GM15510 (cell line): Measurements from ENCODE around the gene AEBP1.

Experiments
- POLR2A ChIP-seq: IDR thresholded peaks from 3 replicates; pipeline ENCODE4 v1.6.1; 2011; ENCODE audit warnings: borderline replicate concordance; ENCODE audit not compliant: insufficient read length; ENCODE audit errors: extremely low read depth

AEBP1 gene

DNA sequence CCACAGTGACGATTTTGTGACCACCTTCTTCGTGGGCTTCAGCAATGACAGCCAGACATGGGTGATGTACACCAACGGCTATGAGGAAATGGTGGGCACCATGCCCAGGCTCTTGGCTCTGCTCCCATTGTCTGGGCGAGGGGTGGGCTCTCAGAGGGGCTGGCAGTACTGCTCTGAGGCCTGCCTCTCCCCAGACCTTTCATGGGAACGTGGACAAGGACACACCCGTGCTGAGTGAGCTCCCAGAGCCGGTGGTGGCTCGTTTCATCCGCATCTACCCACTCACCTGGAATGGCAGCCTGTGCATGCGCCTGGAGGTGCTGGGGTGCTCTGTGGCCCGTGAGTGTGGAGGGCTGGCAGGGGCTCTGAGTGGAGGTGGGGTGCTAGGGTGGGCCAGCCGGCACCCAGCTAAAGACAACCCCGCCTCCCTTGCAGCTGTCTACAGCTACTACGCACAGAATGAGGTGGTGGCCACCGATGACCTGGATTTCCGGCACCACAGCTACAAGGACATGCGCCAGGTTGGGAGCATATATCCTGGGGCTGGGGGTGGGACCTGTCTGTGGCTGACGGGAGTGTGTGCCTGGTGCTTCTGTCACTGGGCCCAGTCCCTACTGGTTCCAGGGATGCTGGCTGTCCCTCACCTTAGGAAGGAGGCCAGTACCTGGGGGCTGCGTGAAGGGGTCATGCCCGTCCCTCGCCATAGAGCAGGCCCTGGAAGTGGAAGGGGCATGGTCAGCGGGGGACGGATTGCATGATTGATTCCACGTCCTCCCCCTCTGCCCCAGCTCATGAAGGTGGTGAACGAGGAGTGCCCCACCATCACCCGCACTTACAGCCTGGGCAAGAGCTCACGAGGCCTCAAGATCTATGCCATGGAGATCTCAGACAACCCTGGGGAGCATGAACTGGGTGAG, 6.8 kb downstream of the AEBP1 start:
- no peak for TF ChIP-seq POLR2A

- TF ChIP-seq POLR2A = no peak
Measured at GRCh38 chr7:44111761-44112160, 7.6 kb downstream of the AEBP1 start.

DNA sequence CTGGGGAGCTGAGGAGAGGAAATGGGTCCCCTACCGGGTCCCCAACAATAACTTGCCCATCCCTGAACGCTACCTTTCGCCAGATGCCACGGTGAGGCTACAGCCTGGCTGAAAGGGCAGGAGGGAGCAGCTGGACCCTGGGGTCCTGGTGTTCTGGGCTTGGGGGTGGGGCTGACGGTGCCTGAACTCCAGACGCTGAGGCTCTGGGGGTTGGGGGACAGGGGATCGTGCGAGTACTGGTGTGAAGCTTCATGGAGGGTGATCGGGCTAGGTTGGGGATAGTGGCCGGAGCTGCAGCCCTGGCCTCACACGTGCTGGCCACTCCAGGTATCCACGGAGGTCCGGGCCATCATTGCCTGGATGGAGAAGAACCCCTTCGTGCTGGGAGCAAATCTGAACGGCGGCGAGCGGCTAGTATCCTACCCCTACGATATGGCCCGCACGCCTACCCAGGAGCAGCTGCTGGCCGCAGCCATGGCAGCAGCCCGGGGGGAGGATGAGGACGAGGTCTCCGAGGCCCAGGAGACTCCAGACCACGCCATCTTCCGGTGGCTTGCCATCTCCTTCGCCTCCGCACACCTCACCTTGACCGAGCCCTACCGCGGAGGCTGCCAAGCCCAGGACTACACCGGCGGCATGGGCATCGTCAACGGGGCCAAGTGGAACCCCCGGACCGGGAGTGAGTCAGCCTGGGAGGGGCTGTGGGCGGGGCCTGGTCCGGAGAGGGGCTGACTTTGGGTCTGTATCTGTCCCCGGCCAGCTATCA, 8.3 kb downstream of the AEBP1 start:
- TF ChIP-seq POLR2A = no peak

DNA sequence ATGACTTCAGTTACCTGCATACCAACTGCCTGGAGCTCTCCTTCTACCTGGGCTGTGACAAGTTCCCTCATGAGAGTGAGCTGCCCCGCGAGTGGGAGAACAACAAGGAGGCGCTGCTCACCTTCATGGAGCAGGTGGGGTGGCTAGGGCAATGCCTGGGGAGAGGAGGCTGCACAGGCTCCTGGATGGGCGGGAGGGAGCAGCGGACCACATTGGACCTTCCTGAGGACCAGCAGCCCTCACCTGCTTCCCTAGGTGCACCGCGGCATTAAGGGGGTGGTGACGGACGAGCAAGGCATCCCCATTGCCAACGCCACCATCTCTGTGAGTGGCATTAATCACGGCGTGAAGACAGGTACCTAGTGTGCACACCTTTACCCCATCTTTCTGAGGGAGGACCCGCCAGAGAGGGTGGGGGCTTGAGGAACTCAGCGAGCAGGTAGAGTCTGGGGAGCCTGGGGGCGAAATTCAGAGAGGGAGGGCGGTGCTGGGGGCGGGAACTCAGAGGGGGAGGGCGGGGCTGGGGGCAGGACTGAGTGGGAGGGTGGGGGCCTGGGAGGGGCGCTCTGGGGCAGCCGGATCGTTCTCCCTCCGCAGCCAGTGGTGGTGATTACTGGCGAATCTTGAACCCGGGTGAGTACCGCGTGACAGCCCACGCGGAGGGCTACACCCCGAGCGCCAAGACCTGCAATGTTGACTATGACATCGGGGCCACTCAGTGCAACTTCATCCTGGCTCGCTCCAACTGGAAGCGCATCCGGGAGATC, 9.0 kb downstream of the AEBP1 start:
- no peak for TF ChIP-seq POLR2A

DNA sequence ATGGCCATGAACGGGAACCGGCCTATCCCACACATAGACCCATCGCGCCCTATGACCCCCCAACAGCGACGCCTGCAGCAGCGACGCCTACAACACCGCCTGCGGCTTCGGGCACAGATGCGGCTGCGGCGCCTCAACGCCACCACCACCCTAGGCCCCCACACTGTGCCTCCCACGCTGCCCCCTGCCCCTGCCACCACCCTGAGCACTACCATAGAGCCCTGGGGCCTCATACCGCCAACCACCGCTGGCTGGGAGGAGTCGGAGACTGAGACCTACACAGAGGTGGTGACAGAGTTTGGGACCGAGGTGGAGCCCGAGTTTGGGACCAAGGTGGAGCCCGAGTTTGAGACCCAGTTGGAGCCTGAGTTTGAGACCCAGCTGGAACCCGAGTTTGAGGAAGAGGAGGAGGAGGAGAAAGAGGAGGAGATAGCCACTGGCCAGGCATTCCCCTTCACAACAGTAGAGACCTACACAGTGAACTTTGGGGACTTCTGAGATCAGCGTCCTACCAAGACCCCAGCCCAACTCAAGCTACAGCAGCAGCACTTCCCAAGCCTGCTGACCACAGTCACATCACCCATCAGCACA, 9.7 kb downstream of the AEBP1 start:
- TF ChIP-seq POLR2A = no peak

- no peak for TF ChIP-seq POLR2A
Measured at GRCh38 chr7:44114586-44115310, 10.6 kb downstream of the AEBP1 start.

DNA sequence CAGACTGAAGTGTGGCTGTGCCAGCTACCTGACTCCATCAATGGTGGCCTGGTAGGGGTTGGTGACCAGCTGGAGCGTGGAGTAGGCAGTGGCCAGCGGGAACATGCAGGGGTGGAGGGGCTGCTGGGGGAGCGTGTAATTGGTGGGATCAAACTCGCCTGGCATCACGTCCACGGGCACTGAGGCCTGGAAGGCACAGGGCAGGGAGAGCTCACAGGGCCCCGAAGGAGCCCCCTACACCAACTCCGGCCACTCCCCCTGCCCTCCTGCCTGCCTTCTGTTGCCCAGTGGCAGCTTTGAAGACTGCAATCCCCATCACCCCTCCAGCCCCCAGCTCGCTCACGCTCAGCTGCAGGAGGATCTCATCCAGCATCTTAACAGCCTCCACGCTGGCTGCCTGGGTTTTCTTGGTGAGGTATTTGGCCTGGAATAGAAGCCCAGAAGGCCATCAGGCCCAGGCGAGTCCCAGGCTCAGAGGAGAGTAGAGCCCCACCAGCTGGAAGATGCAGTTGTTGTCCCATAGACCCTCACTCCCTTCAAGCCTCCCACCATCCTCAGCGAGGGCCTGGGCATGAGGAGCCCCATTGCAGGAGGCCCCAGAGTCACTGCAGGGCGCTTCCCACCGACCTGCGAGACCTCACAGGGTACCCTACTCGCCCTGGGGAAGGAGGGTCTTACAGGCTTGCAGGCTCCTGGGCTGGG, 12.1 kb downstream of the AEBP1 start:
- no peak for TF ChIP-seq POLR2A

GRCh38 chr7:44116789-44117666, 12.9 kb downstream of the AEBP1 start:
- no peak for TF ChIP-seq POLR2A

- TF ChIP-seq POLR2A = no peak
Measured at GRCh38 chr7:44117801-44118429, 13.8 kb downstream of the AEBP1 start.

- TF ChIP-seq POLR2A = no peak
Measured at GRCh38 chr7:44119829-44120380, 15.8 kb downstream of the AEBP1 start.

- no peak for TF ChIP-seq POLR2A
Measured at GRCh38 chr7:44120395-44120794, 16.2 kb downstream of the AEBP1 start.

DNA sequence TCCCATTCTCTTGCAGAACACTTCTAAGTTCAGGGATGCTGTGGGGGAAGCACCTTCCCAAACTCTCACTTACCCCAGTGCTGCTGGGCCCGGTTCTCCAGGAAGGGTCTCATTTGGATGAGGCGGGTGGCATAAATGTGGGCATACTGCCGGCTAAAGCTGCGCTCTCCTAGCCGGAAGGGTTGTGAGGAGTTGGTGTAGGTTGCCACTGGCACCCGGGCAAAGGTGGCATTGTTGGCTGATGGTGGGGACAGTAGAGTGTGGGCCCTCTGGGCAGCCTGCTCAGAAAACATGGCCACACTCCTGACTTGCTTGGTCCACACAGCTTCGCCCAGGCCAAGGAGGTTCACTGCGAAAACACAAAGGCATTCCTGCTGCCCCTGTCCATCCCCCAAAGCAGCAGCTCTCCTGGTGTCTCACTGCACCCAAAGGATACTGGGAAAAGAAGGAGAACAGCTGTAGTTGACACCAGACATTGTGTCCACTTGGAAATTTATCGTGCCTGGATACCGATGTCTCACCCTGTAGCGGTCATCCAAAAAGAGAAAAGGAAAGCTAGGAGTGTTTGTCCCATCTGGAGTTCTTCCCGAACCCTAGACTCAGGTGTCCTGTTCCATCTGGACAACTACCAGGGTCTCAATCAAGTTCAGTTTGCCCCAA, 17.7 kb downstream of the AEBP1 start:
- no peak for TF ChIP-seq POLR2A

DNA sequence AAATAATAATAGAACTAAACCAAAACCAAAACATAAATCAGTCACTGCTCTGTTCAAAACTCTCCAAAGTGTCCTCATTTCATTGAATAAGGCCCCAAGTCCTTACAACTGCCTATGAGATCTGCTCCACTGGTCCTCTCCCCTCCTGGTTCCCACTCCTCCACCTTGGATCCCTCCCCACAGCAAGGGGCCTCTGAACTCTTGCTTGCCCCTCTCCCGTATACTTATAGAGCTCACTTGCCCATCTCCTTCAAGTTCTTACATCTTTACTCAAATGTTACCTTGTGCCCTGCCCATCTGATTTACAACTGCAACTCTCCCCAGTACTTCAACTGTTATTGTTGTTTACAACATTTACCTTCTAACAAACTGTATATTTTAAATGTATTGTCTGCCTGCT, 18.4 kb downstream of the AEBP1 start:
- no peak for TF ChIP-seq POLR2A
